ENCODE measurements around the gene KBTBD8.

Gene KBTBD8

GRCh38 chr3:67048067-67048714 lies 50.1 kb downstream of the KBTBD8 start:
- ATAC-seq = no peak
- no peak for TF ChIP-seq TSHZ2 (CRISPR knock-in tag; IDR thresholded peaks at IDR 0.05)
- no peak for TF ChIP-seq BACH2 (CRISPR knock-in tag; IDR thresholded peaks at IDR 0.05; ENCODE audit: borderline replicate concordance)
- TF ChIP-seq TOX (CRISPR knock-in tag; IDR thresholded peaks at IDR 0.05; ENCODE audit: borderline replicate concordance) = no peak

DNA sequence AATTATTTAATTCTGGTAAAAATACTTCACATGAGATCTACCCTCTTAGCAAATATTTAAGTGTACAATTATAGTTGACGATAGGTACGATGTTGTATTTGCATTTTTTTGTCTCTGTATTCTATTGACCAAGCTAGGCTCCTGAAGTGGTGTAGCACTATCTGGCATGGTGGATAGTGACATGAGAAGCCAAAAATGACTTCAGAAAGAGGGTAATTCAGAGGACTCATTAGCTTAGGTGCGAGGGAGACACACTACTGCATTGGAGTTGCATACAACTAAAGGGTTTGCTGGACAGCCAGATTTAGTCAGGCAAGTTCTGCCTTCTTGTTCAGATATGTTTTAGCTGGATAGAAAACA lies 50.6 kb downstream of the KBTBD8 start:
- TF ChIP-seq ESRRG (CRISPR knock-in tag; IDR thresholded peaks at IDR 0.05) (no peak), GLIS3 (CRISPR knock-in tag; IDR thresholded peaks at IDR 0.05) (no peak), OSR1 (CRISPR knock-in tag; IDR thresholded peaks at IDR 0.05) (no peak), ISL1 (CRISPR knock-in tag; IDR thresholded peaks at IDR 0.05) (no peak), CSDC2 (CRISPR knock-in tag; IDR thresholded peaks at IDR 0.05) (no peak), ZC3H10 (CRISPR knock-in tag; IDR thresholded peaks at IDR 0.05) (no peak), ZNF8 (CRISPR knock-in tag; IDR thresholded peaks at IDR 0.05) (no peak), TSHZ2 (CRISPR knock-in tag; IDR thresholded peaks at IDR 0.05) (no peak), ZNF70 (CRISPR knock-in tag; IDR thresholded peaks at IDR 0.05) (no peak), RARB (CRISPR knock-in tag; IDR thresholded peaks at IDR 0.05) (no peak), PPARA (CRISPR knock-in tag; IDR thresholded peaks at IDR 0.05; ENCODE audit: borderline replicate concordance) (no peak), POU6F1 (CRISPR knock-in tag; IDR thresholded peaks at IDR 0.05; ENCODE audit: borderline replicate concordance, low read depth) (no peak), PATZ1 (CRISPR knock-in tag; IDR thresholded peaks at IDR 0.05; ENCODE audit: borderline replicate concordance) (no peak), ZFP30 (CRISPR knock-in tag; IDR thresholded peaks at IDR 0.05) (no peak), BACH2 (CRISPR knock-in tag; IDR thresholded peaks at IDR 0.05; ENCODE audit: borderline replicate concordance) (no peak)
- TF ChIP-seq, protein P1, sequence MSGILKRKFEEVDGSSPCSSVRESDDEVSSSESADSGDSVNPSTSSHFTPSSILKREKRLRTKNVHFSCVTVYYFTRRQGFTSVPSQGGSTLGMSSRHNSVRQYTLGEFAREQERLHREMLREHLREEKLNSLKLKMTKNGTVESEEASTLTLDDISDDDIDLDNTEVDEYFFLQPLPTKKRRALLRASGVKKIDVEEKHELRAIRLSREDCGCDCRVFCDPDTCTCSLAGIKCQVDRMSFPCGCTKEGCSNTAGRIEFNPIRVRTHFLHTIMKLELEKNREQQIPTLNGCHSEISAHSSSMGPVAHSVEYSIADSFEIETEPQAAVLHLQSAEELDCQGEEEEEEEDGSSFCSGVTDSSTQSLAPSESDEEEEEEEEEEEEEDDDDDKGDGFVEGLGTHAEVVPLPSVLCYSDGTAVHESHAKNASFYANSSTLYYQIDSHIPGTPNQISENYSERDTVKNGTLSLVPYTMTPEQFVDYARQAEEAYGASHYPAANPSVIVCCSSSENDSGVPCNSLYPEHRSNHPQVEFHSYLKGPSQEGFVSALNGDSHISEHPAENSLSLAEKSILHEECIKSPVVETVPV (CRISPR knock-in tag; IDR thresholded peaks at IDR 0.05) = no peak
- ATAC-seq = no peak

- ATAC-seq = no peak
- TF ChIP-seq PPARA (CRISPR knock-in tag; IDR thresholded peaks at IDR 0.05; ENCODE audit: borderline replicate concordance) (no peak), ZC3H10 (CRISPR knock-in tag; IDR thresholded peaks at IDR 0.05) (no peak), SNAI2 (CRISPR knock-in tag; IDR thresholded peaks at IDR 0.05) (no peak), POU6F1 (CRISPR knock-in tag; IDR thresholded peaks at IDR 0.05; ENCODE audit: borderline replicate concordance, low read depth) (no peak), RARB (CRISPR knock-in tag; IDR thresholded peaks at IDR 0.05) (no peak), ISL1 (CRISPR knock-in tag; IDR thresholded peaks at IDR 0.05) (no peak), ARNTL (CRISPR knock-in tag; IDR thresholded peaks at IDR 0.05; ENCODE audit: borderline replicate concordance, low read depth) (no peak), CREB5 (CRISPR knock-in tag; IDR thresholded peaks at IDR 0.05; ENCODE audit: low read depth) (no peak), OSR1 (CRISPR knock-in tag; IDR thresholded peaks at IDR 0.05) (no peak)
Observed at GRCh38 chr3:67059443-67059842, 61.3 kb downstream of the KBTBD8 start.

Data from SK-N-SH treated with all-trans-retinoic acid at 6 μM for 48 hours (cell line).